NCI-H446 treated with DMSO at 0.1 percent for 48 hours (cell line): ENCODE measurements around the gene SWAP70.

Source experiments
- DNase-seq: peaks from one replicate; lab custom pipeline; 2025; lab: John Stamatoyannopoulos, UW

SWAP70 gene

GRCh38 chr11:9776203-9776602 lies 112.3 kb downstream of the SWAP70 start:
- DNase-seq: no peak

GRCh38 chr11:9777066-9777465 lies 113.2 kb downstream of the SWAP70 start:
- no peak for DNase-seq

- no peak for DNase-seq
These were observed 113.6 kb downstream of the SWAP70 start for GRCh38 chr11:9777525-9777924.

- no peak for DNase-seq
These were observed 117.1 kb downstream of the SWAP70 start for GRCh38 chr11:9780929-9781328.

- DNase-seq: no peak
These were observed 120.1 kb downstream of the SWAP70 start for GRCh38 chr11:9783986-9784385.

- no peak for DNase-seq
These were observed 120.9 kb downstream of the SWAP70 start for GRCh38 chr11:9784602-9785315.

GRCh38 chr11:9787260-9787659 lies 123.4 kb downstream of the SWAP70 start:
- DNase-seq: no peak

GRCh38 chr11:9787981-9788521 lies 124.2 kb downstream of the SWAP70 start:
- no peak for DNase-seq

GRCh38 chr11:9789910-9790309 lies 126.0 kb downstream of the SWAP70 start:
- DNase-seq: no peak

GRCh38 chr11:9790703-9791102 lies 126.8 kb downstream of the SWAP70 start:
- no peak for DNase-seq

GRCh38 chr11:9796266-9796665 lies 132.4 kb downstream of the SWAP70 start:
- DNase-seq: no peak

GRCh38 chr11:9796854-9797253 lies 133.0 kb downstream of the SWAP70 start:
- no peak for DNase-seq

GRCh38 chr11:9797300-9797699 lies 133.4 kb downstream of the SWAP70 start:
- no peak for DNase-seq

GRCh38 chr11:9799886-9800285 lies 136.0 kb downstream of the SWAP70 start:
- DNase-seq: no peak

- DNase-seq: peak; percentile 75
These were observed 138.5 kb downstream of the SWAP70 start for GRCh38 chr11:9802291-9802861.
